Heart left ventricle (tissue), 13 donors: ENCODE data around the gene SULT2A1.

Experiments used
- POLR2A ChIP-seq, 2 donors: fragments of 450-650 bp; IDR thresholded peaks; one replicate each; pipeline ENCODE4 v1.6.1; 2017; ENCODE audit warnings: antibody characterized with exemption in 2 of 2, mild to moderate bottlenecking in 2 of 2, moderate library complexity in 2 of 2
- TF ChIP-seq, protein P1 (sequence below), 12 donors: fragments of 200-600 bp; sonication (generic) in 4 of 12; IDR thresholded peaks; one replicate each; pipeline versions ENCODE4 v1.5.0 to v1.8.0; 2018 to 2022; ENCODE audit warnings: antibody characterized with exemption in 12 of 12, mild to moderate bottlenecking in 5 of 12
- donor health status: ischemic (EF 13 %, LVEDD 7.1; RV severe dilation, severe dysfunction).
- donor health status: DM: no; HTN: yes; CAD: no.
- donor health status: DM: no; HTN: no; CAD: no.
- donor health status: ischemic (EF 25% LVEDD 6.9; RV normal size, moderate dysfunction).
- donor health status: ischemic (EF 25% LVEDD 5.7; RV mildly dilated, moderate dysfunction).
- donor health status: ischemic (EF 35%, LVEDD 5.7; RV mildly dilated, moderate dysfunction).
- donor health status: nonischemic (EF 11% LVEDD 7.7; RV severe dilation, severe dysfunction).
- donor health status: DM: yes; HTN: yes; CAD: no.
- donor health status: PGD.
- donor health status: ischemic (EF 29% LVEDD 5.4; RV normal size, mild dysfunction).
- donor health status: nonischemic (EF 23%, LVEDD 6.1; RV moderate dilation, normal function).

DNA sequence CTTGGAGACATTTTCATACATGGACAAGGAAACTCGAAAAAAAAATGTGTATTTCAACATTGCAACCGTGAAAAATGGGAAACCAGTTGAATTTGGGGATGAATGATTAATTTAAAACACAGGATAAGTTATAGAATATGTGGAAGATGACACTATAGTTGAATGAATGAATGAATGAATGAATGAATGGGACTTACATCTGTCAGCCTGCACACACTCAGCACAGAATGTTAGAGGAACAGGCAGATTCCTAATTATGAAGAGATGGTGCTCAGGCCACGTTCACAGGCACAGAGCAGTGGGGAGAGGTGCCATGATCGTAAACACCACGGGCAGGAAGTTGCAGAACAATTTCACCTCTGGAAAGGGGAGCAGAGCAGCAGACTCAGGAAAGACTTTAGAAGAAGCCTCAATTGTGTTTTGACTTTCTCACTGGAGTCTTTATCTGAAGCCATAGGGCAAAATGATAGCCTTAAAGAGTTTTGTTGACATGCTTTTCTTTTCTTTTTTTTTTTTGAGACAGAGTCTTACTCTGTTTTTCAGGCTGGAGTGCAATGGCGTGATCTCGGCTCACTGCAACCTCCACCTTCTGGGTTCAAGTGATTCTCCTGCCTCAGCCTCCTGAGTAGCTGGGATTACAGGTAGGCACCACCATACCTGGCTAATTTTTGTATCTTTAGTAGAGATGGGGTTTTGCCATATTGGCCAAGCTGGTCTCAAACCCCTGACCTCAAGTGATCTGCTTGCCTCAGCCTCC, 4.9 kb upstream of the SULT2A1 start:
- TF ChIP-seq, protein P1, sequence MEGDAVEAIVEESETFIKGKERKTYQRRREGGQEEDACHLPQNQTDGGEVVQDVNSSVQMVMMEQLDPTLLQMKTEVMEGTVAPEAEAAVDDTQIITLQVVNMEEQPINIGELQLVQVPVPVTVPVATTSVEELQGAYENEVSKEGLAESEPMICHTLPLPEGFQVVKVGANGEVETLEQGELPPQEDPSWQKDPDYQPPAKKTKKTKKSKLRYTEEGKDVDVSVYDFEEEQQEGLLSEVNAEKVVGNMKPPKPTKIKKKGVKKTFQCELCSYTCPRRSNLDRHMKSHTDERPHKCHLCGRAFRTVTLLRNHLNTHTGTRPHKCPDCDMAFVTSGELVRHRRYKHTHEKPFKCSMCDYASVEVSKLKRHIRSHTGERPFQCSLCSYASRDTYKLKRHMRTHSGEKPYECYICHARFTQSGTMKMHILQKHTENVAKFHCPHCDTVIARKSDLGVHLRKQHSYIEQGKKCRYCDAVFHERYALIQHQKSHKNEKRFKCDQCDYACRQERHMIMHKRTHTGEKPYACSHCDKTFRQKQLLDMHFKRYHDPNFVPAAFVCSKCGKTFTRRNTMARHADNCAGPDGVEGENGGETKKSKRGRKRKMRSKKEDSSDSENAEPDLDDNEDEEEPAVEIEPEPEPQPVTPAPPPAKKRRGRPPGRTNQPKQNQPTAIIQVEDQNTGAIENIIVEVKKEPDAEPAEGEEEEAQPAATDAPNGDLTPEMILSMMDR (IDR thresholded peaks at IDR 0.05), result no peak
- no peak for TF ChIP-seq POLR2A (IDR thresholded peaks at IDR 0.05)
